ENCODE measurements around the gene MRPL34. TPM values are rescaled to one million over a fixed set of nuclear protein-coding genes. Genes with fewer than 3 reads are reported as not detected.

The MRPL34 gene
- total RNA-seq, 1 donor from 2014 or later, result 125 TPM

DNA sequence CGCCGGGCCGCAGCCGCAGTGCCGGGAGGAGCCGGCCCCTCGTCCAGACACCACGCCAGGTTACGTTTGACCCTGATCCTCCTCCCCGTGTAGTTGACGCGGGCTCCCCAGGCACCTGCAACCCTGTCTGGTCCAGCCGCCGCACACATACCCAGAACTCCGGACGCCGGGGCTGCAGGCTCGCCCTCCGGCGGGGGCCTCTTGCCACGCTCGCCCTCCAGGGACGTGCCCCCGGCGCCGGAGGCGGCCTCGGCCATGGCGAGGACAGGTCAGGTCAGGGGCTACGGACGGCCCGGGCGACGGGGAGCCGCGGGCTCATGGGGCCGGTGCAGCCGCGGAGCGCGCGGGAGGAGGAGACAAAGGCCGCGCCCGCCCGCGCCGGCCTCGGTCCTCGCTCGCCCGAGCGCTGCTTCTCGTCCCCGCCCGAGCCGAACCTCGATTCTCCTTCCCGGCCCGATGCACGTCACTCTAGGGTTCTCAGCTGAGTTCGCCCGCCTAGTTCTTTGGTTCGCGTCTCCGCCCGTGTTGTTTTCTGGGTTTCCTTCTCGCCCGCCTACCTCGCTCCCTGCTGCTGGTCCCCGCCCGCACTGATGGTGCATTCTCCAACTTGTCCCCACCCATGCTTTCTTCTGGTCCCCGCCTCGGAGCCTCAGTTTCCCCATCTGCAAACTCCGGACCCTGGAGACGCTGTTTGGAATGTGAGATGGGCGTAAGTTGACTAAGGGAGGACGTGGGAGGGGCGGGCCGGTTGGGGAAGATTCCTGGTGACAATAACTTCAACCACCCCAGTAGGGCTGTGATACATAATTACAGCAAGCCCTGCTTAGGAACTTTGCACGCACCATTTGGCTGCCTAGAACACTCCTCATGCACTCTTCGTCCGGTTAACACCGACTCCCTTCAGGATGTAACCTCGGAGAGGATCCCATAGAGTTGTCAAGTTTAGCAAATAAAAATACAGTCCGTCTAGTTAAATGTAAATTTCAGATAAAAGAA is 29.0 kb downstream of the MRPL34 start, which contains the start of gene ANO8:
TSS of gene ANO8 (minus strand) at position 442 of the 996 bp plus-strand sequence. CDS start at position 257, 185 bp downstream.
- H3K36me3 ChIP-seq (ENCODE audit: control insufficient read depth, insufficient read depth, low read length), result peaks cover 1% of the 10 kb centered on the region
- peak within 1 kb of the TSS; percentile 52 for H3K4me3 ChIP-seq (ENCODE audit: low read depth, low read length)
- H3K27me3 ChIP-seq (ENCODE audit: control insufficient read depth, insufficient read depth, low read length), result peaks cover 3% of the 10 kb centered on the region
- DNase-seq (ENCODE audit: low read depth), result peak; percentile 76
- TF ChIP-seq CTCF (IDR thresholded peaks at IDR 0.05; ENCODE audit: insufficient read depth, low read length, poor library complexity, severe bottlenecking), result no peak

GRCh38 chr19:17335575-17335974 is 29.9 kb downstream of the MRPL34 start:
- no peak for DNase-seq (ENCODE audit: low read depth)
- H3K4me3 ChIP-seq (ENCODE audit: low read depth, low read length), result no peak overlapping the region
- H3K36me3 ChIP-seq (ENCODE audit: control insufficient read depth, insufficient read depth, low read length), result no peaks in the 10 kb centered on the region
- TF ChIP-seq CTCF (IDR thresholded peaks at IDR 0.05; ENCODE audit: insufficient read depth, low read length, poor library complexity, severe bottlenecking), result no peak
- no peaks in the 10 kb centered on the region for H3K27me3 ChIP-seq (ENCODE audit: control insufficient read depth, insufficient read depth, low read length)

- TF ChIP-seq CTCF (IDR thresholded peaks at IDR 0.05; ENCODE audit: insufficient read depth, low read length, poor library complexity, severe bottlenecking), result no peak
- no peaks in the 10 kb centered on the region for H3K36me3 ChIP-seq (ENCODE audit: control insufficient read depth, insufficient read depth, low read length)
- peak; percentile 96 for DNase-seq (ENCODE audit: low read depth)
- H3K27me3 ChIP-seq (ENCODE audit: control insufficient read depth, insufficient read depth, low read length), result no peaks in the 10 kb centered on the region
- H3K4me3 ChIP-seq (ENCODE audit: low read depth, low read length), result peak within 1 kb of the TSS; percentile 68
Measured at GRCh38 chr19:17336872-17337674, 31.4 kb downstream of the MRPL34 start, which contains the start of gene GTPBP3. Gene GTPBP3 (plus strand): TSS chr19:17337553. CDS start chr19:17337612, 59 bp downstream.

- TF ChIP-seq CTCF (IDR thresholded peaks at IDR 0.05; ENCODE audit: insufficient read depth, low read length, poor library complexity, severe bottlenecking), result no peak
- DNase-seq (ENCODE audit: low read depth), result no peak
- no peaks in the 10 kb centered on the region for H3K36me3 ChIP-seq (ENCODE audit: control insufficient read depth, insufficient read depth, low read length)
- H3K4me3 ChIP-seq (ENCODE audit: low read depth, low read length), result peak overlapping the region; percentile 68
- H3K27me3 ChIP-seq (ENCODE audit: control insufficient read depth, insufficient read depth, low read length), result no peaks in the 10 kb centered on the region
Measured at GRCh38 chr19:17337675-17338432, 32.2 kb downstream of the MRPL34 start.

GRCh38 chr19:17338433-17339078 is 32.9 kb downstream of the MRPL34 start:
- no peak overlapping the region for H3K4me3 ChIP-seq (ENCODE audit: low read depth, low read length)
- H3K27me3 ChIP-seq (ENCODE audit: control insufficient read depth, insufficient read depth, low read length), result no peaks in the 10 kb centered on the region
- no peak for TF ChIP-seq CTCF (IDR thresholded peaks at IDR 0.05; ENCODE audit: insufficient read depth, low read length, poor library complexity, severe bottlenecking)

More at GRCh38 chr19:17338433-17339078, 32.9 kb downstream of the MRPL34 start:
- H3K36me3 ChIP-seq (ENCODE audit: control insufficient read depth, insufficient read depth, low read length), result no peaks in the 10 kb centered on the region
- DNase-seq (ENCODE audit: low read depth), result no peak
